Ramos (cell line): ENCODE data around the gene C1orf146.
"Not testable (repeated sequence)": the region's sequence is repeated elsewhere in the genome, so short reads cannot be mapped to it uniquely, and the experiment has no call there.

Source experiments
- in situ Hi-C: fragments of 300-500 bp; cut with MboI; formaldehyde crosslinking; loops from one replicate; pipeline ENCODE4 v1.14.3; 2022; ENCODE audit warnings: low sequenced_read_pairs; ENCODE audit not compliant: unreplicated experiment

The C1orf146 gene

GRCh38 chr1:92262516-92262915, 44.8 kb downstream of the C1orf146 start:
- in situ Hi-C loops: no loop called here

GRCh38 chr1:92273039-92273438, 55.3 kb downstream of the C1orf146 start:
- in situ Hi-C loops: no loop called here

GRCh38 chr1:92274939-92275338, 57.2 kb downstream of the C1orf146 start:
- in situ Hi-C loops: no loop called here

DNA sequence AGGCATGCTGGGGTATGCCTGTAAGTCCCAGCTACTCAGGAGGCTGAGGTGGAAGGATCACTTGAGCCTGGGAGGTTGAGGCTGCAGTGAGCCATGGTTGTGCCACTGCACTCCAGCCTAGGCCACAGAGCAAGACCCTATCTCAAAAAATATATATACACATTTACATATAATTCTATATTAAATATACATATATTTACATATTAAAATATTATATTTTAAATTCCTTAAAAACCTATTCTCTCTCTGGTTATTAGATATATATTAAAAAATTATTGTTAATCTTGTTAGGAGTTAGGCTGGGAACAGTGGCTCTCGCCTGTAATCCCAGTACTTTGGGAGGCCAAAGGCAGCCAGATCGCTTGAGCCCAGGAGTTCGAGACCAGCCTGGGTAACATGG, 58.4 kb downstream of the C1orf146 start:
- in situ Hi-C loops: no loop called here

- in situ Hi-C loops: no loop called here
Observed at GRCh38 chr1:92277105-92277723, 59.5 kb downstream of the C1orf146 start.

DNA sequence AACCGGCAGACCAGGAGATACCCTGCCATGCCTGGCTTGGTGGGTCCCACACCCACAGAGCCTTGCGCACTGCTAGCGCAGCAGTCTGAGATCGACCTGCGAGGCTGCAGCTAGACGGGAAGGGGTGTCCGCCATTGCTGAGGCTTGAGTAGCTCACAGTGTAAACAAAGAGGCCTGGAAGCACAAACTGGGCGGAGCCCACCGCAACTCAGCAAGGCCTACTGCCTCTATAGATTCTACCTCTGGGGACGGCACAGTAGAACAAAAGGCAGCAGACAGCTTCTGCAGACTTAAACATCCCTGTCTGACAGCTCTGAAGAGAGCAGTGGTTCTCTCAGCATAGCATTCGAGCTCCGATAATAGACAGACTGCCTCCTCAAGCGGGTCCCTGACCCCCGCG, 62.1 kb downstream of the C1orf146 start:
- in situ Hi-C loops: not testable (repeated sequence)

- in situ Hi-C loops: not testable (repeated sequence)
Observed at GRCh38 chr1:92281411-92281810, 63.7 kb downstream of the C1orf146 start.

DNA sequence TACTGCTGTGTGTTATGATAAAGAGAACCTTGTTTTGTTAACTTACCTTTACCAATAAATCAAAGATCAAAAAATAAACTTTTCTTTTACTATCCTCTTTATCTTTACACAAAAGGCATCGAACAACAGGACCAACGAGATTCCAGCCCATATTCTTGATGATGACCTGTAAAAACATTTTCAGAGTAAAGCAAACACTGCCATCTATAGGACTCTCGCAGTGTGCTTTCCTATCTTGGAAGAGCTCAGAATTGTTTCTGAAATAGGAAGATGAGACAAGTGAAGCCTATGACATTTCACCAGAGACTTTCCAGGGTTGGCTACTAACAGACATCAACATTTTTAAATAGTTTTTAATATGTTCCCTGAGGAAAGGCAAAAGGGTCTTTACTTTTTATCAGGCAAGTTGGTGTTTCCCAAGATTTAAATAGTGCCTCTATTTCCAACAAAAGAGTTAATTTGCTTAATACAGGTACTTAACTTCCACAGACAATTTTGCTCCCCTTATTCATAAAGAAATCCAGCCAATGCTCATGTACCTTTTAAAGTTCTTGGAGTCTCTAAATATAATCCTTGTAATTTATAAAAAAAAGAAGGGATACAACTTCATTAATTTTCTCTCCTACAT, 73.8 kb downstream of the C1orf146 start:
- in situ Hi-C loops: no loop called here
